Panc1 (cell line): ENCODE data around the gene RAD9A. TPM values are rescaled to one million over a fixed set of nuclear protein-coding genes. Genes with fewer than 3 reads are reported as not detected.

Experiments
- ATAC-seq: fragments of 200-7000 bp; cut with Tn5 transposase; 2 replicates; pipeline ENCODE4 v1.9.1; 2020; ENCODE audit warnings: mild to moderate bottlenecking, moderate library complexity
- BruUV-seq: library from RNA; stranded (reverse); fragments of 400-500 nt; replicated peaks from 2 replicates; lab custom pipeline; 2021; lab: Mats Ljungman, UMichigan
- CTCF ChIA-PET: fragments of 300-600 bp; sonication (Branson Sonifier 250); formaldehyde crosslinking; loops from one replicate; lab custom pipeline; 2022; ENCODE audit warnings: antibody characterized with exemption; lab: Charles Lee
- POLR2A ChIA-PET: fragments of 300-600 bp; sonication (Branson Sonifier 250); formaldehyde crosslinking; loops from one replicate; lab custom pipeline; 2022; ENCODE audit warnings: antibody characterized with exemption; lab: Charles Lee
- DNase-seq: peaks from one replicate; pipeline ENCODE4 v3.0.0-alpha.2; 2010; ENCODE audit warnings: low read depth, low spot score
- H3K27ac ChIP-seq: 2 replicates; pipeline ENCODE4 v1.5.1; 2011; ENCODE audit warnings: mild to moderate bottlenecking, low read length, inconsistent platforms
- H3K27me3 ChIP-seq: fragments of 200-500 bp; sonication (Bioruptor generic); 2 replicates; pipeline ENCODE4 v1.6.0; 2014; ENCODE audit warnings: low read length, inconsistent platforms; ENCODE audit not compliant: control insufficient read depth, insufficient read depth
- H3K36me3 ChIP-seq: fragments of 200-500 bp; sonication (Bioruptor generic); 2 replicates; pipeline ENCODE4 v1.5.1; 2014; ENCODE audit warnings: inconsistent platforms, mild to moderate bottlenecking, low read length, moderate library complexity; ENCODE audit not compliant: control insufficient read depth, insufficient read depth
- H3K4me1 ChIP-seq: 2 replicates; pipeline ENCODE4 v1.5.1; 2011; ENCODE audit warnings: inconsistent platforms, mild to moderate bottlenecking, low read length, moderate library complexity; ENCODE audit not compliant: control insufficient read depth, insufficient read depth
- H3K4me3 ChIP-seq, 2 experiments: 2 replicates each; pipeline ENCODE4 v1.5.1; 2011 to 2012; ENCODE audit warnings: low read depth in 2 of 2, low read length in 2 of 2, mild to moderate bottlenecking in 2 of 2, inconsistent platforms in 1 of 2, moderate library complexity in 1 of 2
- H3K9me3 ChIP-seq: fragments of 200-500 bp; sonication (Bioruptor generic); 2 replicates; pipeline ENCODE4 v1.5.1; 2014; ENCODE audit warnings: low read depth, mild to moderate bottlenecking, inconsistent platforms, low read length, moderate library complexity; ENCODE audit not compliant: control insufficient read depth, insufficient read depth
- POLR2AphosphoS5 ChIP-seq: IDR thresholded peaks from 2 replicates; pipeline ENCODE4 v1.6.1; 2012; ENCODE audit warnings: mild to moderate bottlenecking, low read depth, low read length, moderate library complexity
- REST ChIP-seq, 2 experiments: IDR thresholded peaks; 2 replicates each; pipeline ENCODE4 v1.6.1; 2011 to 2012; ENCODE audit warnings: low read depth in 2 of 2, control low read depth in 1 of 2, low read length in 1 of 2, mild to moderate bottlenecking in 1 of 2, moderate library complexity in 1 of 2; ENCODE audit not compliant: insufficient read depth in 1 of 2
- SIN3A ChIP-seq: IDR thresholded peaks from 2 replicates; pipeline ENCODE4 v1.6.1; 2012; ENCODE audit warnings: low read depth, mild to moderate bottlenecking, low read length, moderate library complexity, borderline replicate concordance; ENCODE audit not compliant: insufficient read depth
- TCF7L2 ChIP-seq: IDR thresholded peaks from 2 replicates; pipeline ENCODE4 v1.6.1; 2011; ENCODE audit warnings: mild to moderate bottlenecking, low read depth, low read length, inconsistent platforms
- in situ Hi-C: cut with HindIII; loops from 2 replicates; pipeline ENCODE4 v1.10.0; 2016; ENCODE audit warnings: low sequenced_read_pairs, low pct_unique_long_range_greater_than_20kb
- intact Hi-C: fragments of 100-400 bp; cut with micrococcal nuclease; formaldehyde crosslinking; loops from one replicate; pipeline ENCODE4 v1.10.0; 2022; ENCODE audit not compliant: unreplicated experiment
- total RNA-seq: library from RNA; stranded (reverse); gene quantifications from one replicate; pipeline ENCODE4 v1.2.1, GENCODE V29; 2021; ENCODE audit not compliant: unreplicated experiment
- TF ChIP-seq, protein P1 (sequence below): fragments of 450-650 bp; IDR thresholded peaks from 2 replicates; pipeline ENCODE4 v1.5.1; 2017; ENCODE audit warnings: mild to moderate bottlenecking

Gene RAD9A
- total RNA-seq, 1 experiment from 2014 or later = 33.1 TPM

DNA sequence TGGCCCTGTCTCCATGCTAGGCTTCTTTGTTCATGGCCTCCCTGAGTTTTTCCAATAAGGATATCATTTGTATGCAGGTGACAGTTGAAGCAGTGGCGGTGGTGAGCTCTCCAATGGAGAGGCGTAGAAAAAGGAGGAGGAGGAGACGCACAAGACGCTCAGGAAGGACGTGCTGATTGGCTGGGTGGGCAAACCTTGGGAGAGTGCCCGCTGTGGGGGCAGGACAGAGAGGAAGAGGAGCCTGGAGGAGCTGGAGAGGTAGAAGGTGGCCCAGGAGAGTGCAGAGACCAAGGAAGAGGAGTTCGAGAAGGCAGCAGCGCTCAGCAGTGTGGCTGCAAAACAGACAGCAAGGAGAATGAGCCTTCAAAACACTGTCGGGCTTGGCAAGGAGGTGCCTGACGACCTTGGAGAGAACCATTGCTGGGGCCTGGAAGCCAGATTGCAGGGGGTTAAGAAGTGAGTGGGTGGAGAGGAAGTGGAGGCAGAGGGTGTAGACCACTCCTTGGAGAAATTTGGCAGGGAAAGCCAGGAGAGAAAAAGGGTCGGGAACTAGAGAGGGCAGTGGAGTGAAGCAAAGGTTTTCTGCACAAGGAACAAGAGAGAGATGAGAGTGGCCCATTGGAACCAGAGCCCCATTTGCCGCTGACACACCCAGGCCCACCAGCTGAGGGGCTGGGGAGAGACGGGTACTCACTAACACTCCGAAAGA lies 25.9 kb upstream of the RAD9A start:
- TF ChIP-seq TCF7L2 = no peak
- TF ChIP-seq REST (IDR thresholded peaks at IDR 0.05; ENCODE audit: insufficient read depth in 1 of 2, low read depth in 2 of 2, low read length in 1 of 2) = no peak
- no peak for TF ChIP-seq SIN3A
- TF ChIP-seq POLR2AphosphoS5 = no peak
- TF ChIP-seq, protein P1, sequence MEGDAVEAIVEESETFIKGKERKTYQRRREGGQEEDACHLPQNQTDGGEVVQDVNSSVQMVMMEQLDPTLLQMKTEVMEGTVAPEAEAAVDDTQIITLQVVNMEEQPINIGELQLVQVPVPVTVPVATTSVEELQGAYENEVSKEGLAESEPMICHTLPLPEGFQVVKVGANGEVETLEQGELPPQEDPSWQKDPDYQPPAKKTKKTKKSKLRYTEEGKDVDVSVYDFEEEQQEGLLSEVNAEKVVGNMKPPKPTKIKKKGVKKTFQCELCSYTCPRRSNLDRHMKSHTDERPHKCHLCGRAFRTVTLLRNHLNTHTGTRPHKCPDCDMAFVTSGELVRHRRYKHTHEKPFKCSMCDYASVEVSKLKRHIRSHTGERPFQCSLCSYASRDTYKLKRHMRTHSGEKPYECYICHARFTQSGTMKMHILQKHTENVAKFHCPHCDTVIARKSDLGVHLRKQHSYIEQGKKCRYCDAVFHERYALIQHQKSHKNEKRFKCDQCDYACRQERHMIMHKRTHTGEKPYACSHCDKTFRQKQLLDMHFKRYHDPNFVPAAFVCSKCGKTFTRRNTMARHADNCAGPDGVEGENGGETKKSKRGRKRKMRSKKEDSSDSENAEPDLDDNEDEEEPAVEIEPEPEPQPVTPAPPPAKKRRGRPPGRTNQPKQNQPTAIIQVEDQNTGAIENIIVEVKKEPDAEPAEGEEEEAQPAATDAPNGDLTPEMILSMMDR = no peak
- H3K27me3 ChIP-seq = no peaks in the 10 kb centered on the region
- no TSS peak for BruUV-seq
- H3K4me3 ChIP-seq = no peak overlapping the region
- peaks cover 29% of the 10 kb centered on the region for H3K4me1 ChIP-seq
- no peaks in the 10 kb centered on the region for H3K36me3 ChIP-seq
- intact Hi-C loops = no loop called here
- no peak overlapping the region for H3K27ac ChIP-seq
- ATAC-seq (no peak), DNase-seq (no peak)
- in situ Hi-C loops = no loop called here
- CTCF ChIA-PET = interaction anchor here (0.6 kb wide), 2 partner anchors 10 to 236 kb away, joined by 3 to 6 read pairs; no protein-coding TSS in a partner anchor
- POLR2A ChIA-PET = interaction anchor here (0.7 kb wide), 1 partner anchor 20 kb away, joined by 3 read pairs; no protein-coding TSS in a partner anchor
- H3K9me3 ChIP-seq = no peaks in the 10 kb centered on the region

DNA sequence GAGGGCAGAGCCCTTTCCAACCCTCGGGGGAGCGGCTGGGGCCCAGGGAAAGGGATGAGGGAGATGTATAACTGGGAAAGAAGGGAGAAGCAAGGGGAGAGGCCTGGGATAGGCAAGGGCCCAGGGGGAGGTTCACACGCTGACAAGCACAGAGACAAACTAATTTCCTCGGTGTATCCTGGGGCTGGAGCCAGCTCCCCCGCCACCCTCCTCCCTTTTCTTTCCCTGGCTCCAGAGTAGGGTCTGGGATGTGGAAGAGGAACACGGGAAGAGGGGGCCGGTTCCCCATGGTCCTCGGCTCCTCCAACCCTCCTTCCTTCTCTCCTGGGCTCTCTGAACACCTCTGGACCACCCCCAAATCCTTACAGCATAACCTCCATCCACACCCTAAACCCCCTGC lies 25.2 kb upstream of the RAD9A start:
- no peaks in the 10 kb centered on the region for H3K27me3 ChIP-seq
- POLR2A ChIA-PET = interaction anchor here (0.7 kb wide), 1 partner anchor 19 kb away, joined by 3 read pairs; no protein-coding TSS in a partner anchor
- no TSS peak for BruUV-seq
- intact Hi-C loops = no loop called here
- no peaks in the 10 kb centered on the region for H3K9me3 ChIP-seq
- TF ChIP-seq, protein P1 = no peak
- TF ChIP-seq REST (IDR thresholded peaks at IDR 0.05; ENCODE audit: insufficient read depth in 1 of 2, low read depth in 2 of 2, low read length in 1 of 2) (no peak), POLR2AphosphoS5 (no peak), SIN3A (no peak), TCF7L2 (no peak)
- H3K4me1 ChIP-seq = peaks cover 36% of the 10 kb centered on the region
- ATAC-seq = no peak
- H3K4me3 ChIP-seq = no peak overlapping the region
- H3K27ac ChIP-seq = no peak overlapping the region
- no peak for DNase-seq
- H3K36me3 ChIP-seq = no peaks in the 10 kb centered on the region
- in situ Hi-C loops = no loop called here
- CTCF ChIA-PET = no interaction called here
